DND-41 (cell line): Measurements from ENCODE around the gene CDYL2.

Source experiments
- ATAC-seq: fragments of 200-7000 bp; cut with Tn5 transposase; 3 replicates; pipeline ENCODE4 v1.9.1; 2021; ENCODE audit warnings: low read depth; ENCODE audit not compliant: insufficient read depth
- DNase-seq: peaks from one replicate; pipeline ENCODE4 v3.0.0-alpha.2; 2020
- H2AFZ ChIP-seq: 2 replicates; pipeline ENCODE4 v1.6.0; 2012; ENCODE audit warnings: low read depth, low read length
- H3K27ac ChIP-seq: 2 replicates; pipeline ENCODE4 v1.5.1; 2012; ENCODE audit warnings: low read length, inconsistent platforms
- H3K27me3 ChIP-seq: fragments of 200-600 bp; sonication (generic); 2 replicates; pipeline ENCODE4 v1.6.0; 2012; ENCODE audit warnings: low read length, mild to moderate bottlenecking, inconsistent platforms; ENCODE audit not compliant: insufficient read depth, poor library complexity
- H3K36me3 ChIP-seq: 2 replicates; pipeline ENCODE4 v1.5.1; 2012; ENCODE audit warnings: low read length, inconsistent platforms; ENCODE audit not compliant: insufficient read depth
- H3K4me1 ChIP-seq: 2 replicates; pipeline ENCODE4 v1.5.1; 2012; ENCODE audit warnings: mild to moderate bottlenecking, low read length; ENCODE audit not compliant: insufficient read depth
- H3K4me2 ChIP-seq: 2 replicates; pipeline ENCODE4 v1.6.0; 2012; ENCODE audit warnings: mild to moderate bottlenecking, moderate library complexity, low read length, inconsistent platforms; ENCODE audit not compliant: insufficient read depth
- H3K4me3 ChIP-seq, 2 experiments: fragments of 200-600 bp in 1 of 2; shearing (Covaris generic) in 1 of 2; 2 replicates each; pipeline ENCODE4 v1.5.1; 2012 to 2016; ENCODE audit warnings: inconsistent platforms in 2 of 2, low read length in 2 of 2, mild to moderate bottlenecking in 2 of 2, low read depth in 1 of 2, moderate library complexity in 1 of 2
- H3K79me2 ChIP-seq: 2 replicates; pipeline ENCODE4 v1.6.0; 2012; ENCODE audit warnings: low read length, inconsistent platforms; ENCODE audit not compliant: insufficient read depth
- H3K9ac ChIP-seq: 2 replicates; pipeline ENCODE4 v1.6.0; 2012; ENCODE audit warnings: low read depth, mild to moderate bottlenecking, inconsistent platforms, low read length, moderate library complexity
- H3K9me3 ChIP-seq: 2 replicates; pipeline ENCODE4 v1.5.1; 2012; ENCODE audit warnings: low read length, moderate library complexity, mild to moderate bottlenecking, inconsistent platforms; ENCODE audit not compliant: insufficient read depth, severe bottlenecking
- H4K20me1 ChIP-seq: 2 replicates; pipeline ENCODE4 v1.6.0; 2012; ENCODE audit warnings: low read length; ENCODE audit not compliant: insufficient read depth
- CTCF ChIP-seq: IDR thresholded peaks from 2 replicates; pipeline ENCODE4 v1.5.1; 2012; ENCODE audit warnings: borderline replicate concordance, low read length, moderate library complexity, mild to moderate bottlenecking; ENCODE audit not compliant: poor library complexity, severe bottlenecking; ENCODE audit errors: extremely low read depth
- EZH2 ChIP-seq: IDR thresholded peaks from 3 replicates; pipeline ENCODE4 v1.6.1; 2012; ENCODE audit warnings: borderline replicate concordance, low read depth, mild to moderate bottlenecking, moderate library complexity, low read length, inconsistent platforms; ENCODE audit not compliant: severe bottlenecking

CDYL2 gene

GRCh38 chr16:80606221-80606766 lies 198.1 kb downstream of the CDYL2 start:
- H3K4me1 ChIP-seq: no peaks in the 10 kb centered on the region
- H3K27ac ChIP-seq: no peak overlapping the region
- no peak for DNase-seq
- H2AFZ ChIP-seq: no peak overlapping the region
- H3K4me3 ChIP-seq: no peak overlapping the region
- H3K4me2 ChIP-seq: no peak overlapping the region
- no peaks in the 10 kb centered on the region for H3K79me2 ChIP-seq
- ATAC-seq: peak; percentile 33; the same call in 1 of the 3 replicates
- no peaks in the 10 kb centered on the region for H3K36me3 ChIP-seq
- no peaks in the 10 kb centered on the region for H3K9me3 ChIP-seq
- no peak overlapping the region for H3K9ac ChIP-seq
- H3K27me3 ChIP-seq: peaks cover 13% of the 10 kb centered on the region
- TF ChIP-seq CTCF (no peak), EZH2 (no peak)
- H4K20me1 ChIP-seq: no peaks in the 10 kb centered on the region

- Histone ChIP-seq H3K36me3 (no peaks in the 10 kb centered on the region), H3K4me3 (no peak overlapping the region), H3K79me2 (no peaks in the 10 kb centered on the region), H4K20me1 (no peaks in the 10 kb centered on the region), H3K4me1 (no peaks in the 10 kb centered on the region), H3K9me3 (no peaks in the 10 kb centered on the region), H3K9ac (no peak overlapping the region), H3K4me2 (no peak overlapping the region), H2AFZ (no peak overlapping the region), H3K27ac (no peak overlapping the region), H3K27me3 (peaks cover 13% of the 10 kb centered on the region)
- no peak for TF ChIP-seq EZH2
- no peak for TF ChIP-seq CTCF
- no peak for ATAC-seq
- DNase-seq: no peak
Measured at GRCh38 chr16:80604600-80605355, 199.6 kb downstream of the CDYL2 start.

GRCh38 chr16:80602894-80603293 lies 201.5 kb downstream of the CDYL2 start:
- Histone ChIP-seq H3K4me2 (no peak overlapping the region), H3K36me3 (no peaks in the 10 kb centered on the region), H2AFZ (no peak overlapping the region), H3K4me1 (no peaks in the 10 kb centered on the region), H3K27ac (no peak overlapping the region), H3K9me3 (no peaks in the 10 kb centered on the region), H3K27me3 (peaks cover 13% of the 10 kb centered on the region), H3K9ac (no peak overlapping the region), H4K20me1 (no peaks in the 10 kb centered on the region), H3K79me2 (no peaks in the 10 kb centered on the region), H3K4me3 (no peak overlapping the region)
- no peak for ATAC-seq
- TF ChIP-seq CTCF: no peak
- no peak for TF ChIP-seq EZH2
- no peak for DNase-seq
